SIG-M5 treated with dmso at 0.1 percent for 504 hours (cell line): ENCODE results near the gene CTLA4.

Experiments used
- DNase-seq: peaks from one replicate; lab custom pipeline; 2025; ENCODE audit not compliant: unreplicated experiment; lab: John Stamatoyannopoulos, UW

CTLA4 gene

GRCh38 chr2:203890733-203891132, 23.2 kb downstream of the CTLA4 start:
- DNase-seq: no peak

- peak; percentile 83 for DNase-seq
Measured at GRCh38 chr2:203891474-203891873, 23.9 kb downstream of the CTLA4 start.

GRCh38 chr2:203892207-203892606, 24.6 kb downstream of the CTLA4 start:
- DNase-seq: no peak

- DNase-seq: no peak
Measured at GRCh38 chr2:203893401-203893800, 25.8 kb downstream of the CTLA4 start.

- no peak for DNase-seq
Measured at GRCh38 chr2:203893840-203894239, 26.3 kb downstream of the CTLA4 start.

- DNase-seq: no peak
Measured at GRCh38 chr2:203894262-203894661, 26.7 kb downstream of the CTLA4 start.

GRCh38 chr2:203897544-203897943, 30.0 kb downstream of the CTLA4 start:
- peak; percentile 63 for DNase-seq

GRCh38 chr2:203898657-203899056, 31.1 kb downstream of the CTLA4 start:
- no peak for DNase-seq

GRCh38 chr2:203900253-203900652, 32.7 kb downstream of the CTLA4 start:
- DNase-seq: no peak

GRCh38 chr2:203904022-203904421, 36.5 kb downstream of the CTLA4 start:
- no peak for DNase-seq

- no peak for DNase-seq
Measured at GRCh38 chr2:203905656-203906055, 38.1 kb downstream of the CTLA4 start.

- peak; percentile 18 for DNase-seq
Measured at GRCh38 chr2:203908066-203908796, 40.7 kb downstream of the CTLA4 start.

- DNase-seq: no peak
Measured at GRCh38 chr2:203908797-203909185, 41.2 kb downstream of the CTLA4 start.

- peak; percentile 49 for DNase-seq
Measured at GRCh38 chr2:203909261-203909967, 41.8 kb downstream of the CTLA4 start.

GRCh38 chr2:203909974-203910373, 42.4 kb downstream of the CTLA4 start:
- no peak for DNase-seq

GRCh38 chr2:203913947-203914346, 46.4 kb downstream of the CTLA4 start:
- no peak for DNase-seq

GRCh38 chr2:203914546-203915182, 47.1 kb downstream of the CTLA4 start:
- peak; percentile 24 for DNase-seq

GRCh38 chr2:203915256-203915655, 47.7 kb downstream of the CTLA4 start:
- DNase-seq: no peak

- no peak for DNase-seq
Measured at GRCh38 chr2:203916756-203917155, 49.2 kb downstream of the CTLA4 start.

- no peak for DNase-seq
Measured at GRCh38 chr2:203918264-203918663, 50.7 kb downstream of the CTLA4 start.

GRCh38 chr2:203918839-203919238, 51.3 kb downstream of the CTLA4 start:
- DNase-seq: no peak
